CD8-positive, alpha-beta memory T cell (primary cell): ENCODE results near the gene LNP1. TPM values are rescaled to one million over a fixed set of nuclear protein-coding genes. Genes with fewer than 3 reads are reported as not detected.

Experiments
- CTCF ChIA-PET: fragments of 350-600 bp; sonication (Branson Sonifier 250); formaldehyde crosslinking; loops from one replicate; lab custom pipeline; 2021; ENCODE audit warnings: antibody characterized with exemption; lab: Charles Lee
- POLR2A ChIA-PET: fragments of 350-600 bp; sonication (Branson Sonifier 250); formaldehyde crosslinking; loops from one replicate; lab custom pipeline; 2021; ENCODE audit warnings: antibody characterized with exemption; lab: Charles Lee
- DNase-seq, 5 donors: peaks; one replicate each; pipeline versions ENCODE4 v3.0.0 to v3.0.0-alpha.2; 2020 to 2022; ENCODE audit warnings: mixed read lengths in 1 of 5
- H3K27ac ChIP-seq: one replicate; pipeline ENCODE4 v1.7.0; 2013; ENCODE audit warnings: low read depth, mild to moderate bottlenecking, low read length, moderate library complexity
- H3K27me3 ChIP-seq: 2 replicates; pipeline ENCODE4 v1.7.0; 2013; ENCODE audit warnings: low read length, mild to moderate bottlenecking; ENCODE audit not compliant: insufficient read depth, poor library complexity, severe bottlenecking
- H3K36me3 ChIP-seq: 2 replicates; pipeline ENCODE4 v1.7.0; 2013; ENCODE audit warnings: mild to moderate bottlenecking, low read length, moderate library complexity; ENCODE audit not compliant: insufficient read depth
- H3K4me1 ChIP-seq: 2 replicates; pipeline ENCODE4 v1.7.0; 2013; ENCODE audit warnings: mild to moderate bottlenecking, low read length, moderate library complexity; ENCODE audit not compliant: insufficient read depth
- H3K4me3 ChIP-seq: 2 replicates; pipeline ENCODE4 v1.7.0; 2013; ENCODE audit warnings: mild to moderate bottlenecking, low read length
- H3K9me3 ChIP-seq: 2 replicates; pipeline ENCODE4 v1.7.0; 2013; ENCODE audit warnings: mild to moderate bottlenecking, low read length
- H3K27ac Mint-ChIP-seq, 8 donors: one replicate each; pipeline ENCODE4 v1.8.0; 2020 to 2021; ENCODE audit warnings: mixed read lengths in 8 of 8, mild to moderate bottlenecking in 6 of 8, inconsistent platforms in 3 of 8, moderate library complexity in 3 of 8
- H3K27me3 Mint-ChIP-seq, 2 donors: one replicate each; pipeline ENCODE4 v1.8.0; 2020 to 2021; ENCODE audit warnings: mixed read lengths in 2 of 2, mild to moderate bottlenecking in 1 of 2, moderate library complexity in 1 of 2
- H3K36me3 Mint-ChIP-seq, 3 donors: one replicate each; pipeline ENCODE4 v1.8.0; 2020 to 2021; ENCODE audit warnings: mixed read lengths in 3 of 3, inconsistent platforms in 1 of 3, mild to moderate bottlenecking in 1 of 3
- H3K4me1 Mint-ChIP-seq, 3 donors: one replicate each; pipeline ENCODE4 v1.8.0; 2020 to 2021; ENCODE audit warnings: mixed read lengths in 3 of 3, inconsistent platforms in 1 of 3, mild to moderate bottlenecking in 1 of 3
- H3K4me3 Mint-ChIP-seq, 7 donors: one replicate each; pipeline ENCODE4 v1.8.0; 2020 to 2021; ENCODE audit warnings: mixed read lengths in 7 of 7, mild to moderate bottlenecking in 6 of 7, moderate library complexity in 4 of 7, inconsistent platforms in 2 of 7
- H3K9me3 Mint-ChIP-seq, 5 donors: one replicate each; pipeline ENCODE4 v1.8.0; 2020 to 2022; ENCODE audit warnings: mixed read lengths in 5 of 5, mild to moderate bottlenecking in 3 of 5, moderate library complexity in 2 of 5, inconsistent platforms in 1 of 5
- polyA plus RNA-seq: library from polyadenylated mRNA; unstranded; fragments of 300-500 nt; fragmentation: Illumina TruSeq; gene quantifications from one replicate; pipeline ENCODE4 v1.2.3, GENCODE V29; 2021
- total RNA-seq, 2 experiments: library from RNA; stranded (reverse); gene quantifications; one replicate each; pipeline ENCODE4 v1.2.3, GENCODE V29; 2021

The LNP1 gene
- total and polyA plus RNA-seq, 3 experiments from 2014 or later = 0.71 to 1.6 (median 1.5) TPM

DNA sequence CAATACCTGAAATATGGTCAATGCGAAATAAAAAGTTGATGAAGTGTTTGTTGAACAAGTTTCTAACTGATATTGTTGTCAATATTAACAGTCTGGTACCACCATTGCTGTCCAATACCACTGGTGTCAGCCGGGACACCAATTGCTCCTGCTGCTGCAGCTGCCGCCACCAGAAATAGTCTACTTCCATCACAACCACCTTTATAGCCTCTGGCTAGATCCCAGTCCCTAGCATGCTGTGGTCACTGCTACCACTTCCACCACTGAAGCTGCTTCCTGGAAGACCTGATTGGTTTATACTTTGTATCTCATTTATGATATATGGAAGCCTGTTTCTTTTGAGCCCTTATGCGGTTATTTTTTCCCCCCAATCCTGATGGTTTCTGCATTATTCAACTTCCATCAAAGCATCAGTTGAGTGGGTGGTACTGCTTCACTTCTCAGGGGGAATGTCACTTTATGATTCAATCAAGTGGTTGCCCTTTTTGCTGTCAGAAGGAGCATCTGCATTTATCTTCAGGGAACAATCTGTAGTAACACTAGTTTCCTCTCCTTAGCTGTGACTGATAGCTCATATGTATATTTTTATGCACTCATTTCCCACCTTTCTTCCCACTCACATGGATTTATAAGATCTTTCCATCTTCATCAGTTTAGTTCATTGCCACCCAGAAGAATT lies 11.7 kb downstream of the LNP1 start:
- Mint-ChIP-seq H3K9me3 (peaks cover 0 to 10% (median 6%) of the 10 kb centered on the region in 5 donors), H3K4me1 (no peaks in the 10 kb centered on the region), H3K27me3 (no peaks in the 10 kb centered on the region), H3K27ac (peak overlapping the region in 1 of 8 donors; percentile 42), H3K4me3 (no peak overlapping the region), H3K36me3 (peaks cover 1 to 37% (median 6%) of the 10 kb centered on the region in 3 donors)
- POLR2A ChIA-PET = no interaction called here
- no peak for DNase-seq
- Histone ChIP-seq H3K27me3 (no peaks in the 10 kb centered on the region), H3K4me3 (no peak overlapping the region), H3K36me3 (no peaks in the 10 kb centered on the region), H3K9me3 (no peaks in the 10 kb centered on the region), H3K4me1 (no peaks in the 10 kb centered on the region), H3K27ac (no peak overlapping the region)
- CTCF ChIA-PET = no interaction called here

DNA sequence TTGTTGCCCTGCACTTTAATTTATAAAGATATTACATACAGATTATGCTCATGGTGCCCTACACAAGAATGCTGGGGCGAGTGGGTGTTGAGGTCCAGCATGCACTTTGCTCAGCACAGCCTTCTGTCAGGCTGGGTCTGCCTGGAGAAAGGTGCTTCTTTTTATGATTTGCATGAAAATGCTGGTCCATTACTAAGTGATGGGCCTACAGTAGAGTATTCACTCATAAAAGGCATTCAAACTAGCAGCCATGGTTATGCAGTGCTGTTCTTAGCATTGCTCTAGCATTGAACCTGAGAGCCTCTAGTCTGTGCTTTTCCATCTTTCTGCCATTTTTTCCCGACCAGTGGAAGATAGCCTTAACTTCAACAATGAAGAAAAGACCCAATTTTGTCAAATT lies 12.3 kb downstream of the LNP1 start:
- CTCF ChIA-PET = no interaction called here
- DNase-seq = no peak
- Histone ChIP-seq H3K27me3 (no peaks in the 10 kb centered on the region), H3K27ac (no peak overlapping the region), H3K9me3 (no peaks in the 10 kb centered on the region), H3K36me3 (no peaks in the 10 kb centered on the region), H3K4me3 (no peak overlapping the region), H3K4me1 (no peaks in the 10 kb centered on the region)
- POLR2A ChIA-PET = no interaction called here
- no peak overlapping the region for H3K4me3 Mint-ChIP-seq
- H3K4me1 Mint-ChIP-seq = no peaks in the 10 kb centered on the region
- no peaks in the 10 kb centered on the region for H3K27me3 Mint-ChIP-seq
- H3K9me3 Mint-ChIP-seq = peaks cover 0 to 10% (median 5%) of the 10 kb centered on the region in 5 donors
- H3K27ac Mint-ChIP-seq = peak overlapping the region in 1 of 8 donors; percentile 42
- peaks cover 1 to 36% (median 7%) of the 10 kb centered on the region in 3 donors for H3K36me3 Mint-ChIP-seq

DNA sequence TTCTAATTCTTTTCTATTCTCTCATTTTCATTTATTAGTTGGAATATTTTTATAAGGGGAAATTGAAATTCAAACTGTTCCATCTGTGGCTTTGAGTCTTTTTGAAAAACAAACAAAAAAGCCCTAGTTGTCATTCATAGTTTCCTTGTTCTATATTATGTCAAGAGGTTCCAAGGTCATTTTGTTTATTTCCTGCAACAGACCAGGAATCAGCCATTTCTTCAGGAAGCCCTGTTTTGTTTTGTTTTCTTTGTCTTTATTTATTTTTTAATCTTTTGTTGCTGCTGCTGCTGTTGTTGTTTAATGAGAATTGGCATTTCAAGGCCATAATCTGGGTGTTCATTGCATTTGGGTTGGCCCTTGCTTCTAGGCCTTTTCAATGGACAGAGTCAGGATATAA lies 14.8 kb downstream of the LNP1 start:
- no peak overlapping the region for H3K4me3 Mint-ChIP-seq
- no peaks in the 10 kb centered on the region for H3K27me3 ChIP-seq
- no peak overlapping the region for H3K27ac ChIP-seq
- DNase-seq = no peak
- no peaks in the 10 kb centered on the region for H3K9me3 ChIP-seq
- H3K9me3 Mint-ChIP-seq = peaks cover 0 to 7% (median 3%) of the 10 kb centered on the region in 5 donors
- no peaks in the 10 kb centered on the region for H3K27me3 Mint-ChIP-seq
- ChIA-PET CTCF (no interaction called here), POLR2A (no interaction called here)
- no peaks in the 10 kb centered on the region for H3K36me3 ChIP-seq
- no peaks in the 10 kb centered on the region for H3K4me1 ChIP-seq
- peak overlapping the region in 1 of 8 donors; percentile 90 for H3K27ac Mint-ChIP-seq
- H3K4me3 ChIP-seq = no peak overlapping the region
- peaks cover 0 to 27% (median 3%) of the 10 kb centered on the region in 3 donors for H3K36me3 Mint-ChIP-seq
- no peaks in the 10 kb centered on the region for H3K4me1 Mint-ChIP-seq

DNA sequence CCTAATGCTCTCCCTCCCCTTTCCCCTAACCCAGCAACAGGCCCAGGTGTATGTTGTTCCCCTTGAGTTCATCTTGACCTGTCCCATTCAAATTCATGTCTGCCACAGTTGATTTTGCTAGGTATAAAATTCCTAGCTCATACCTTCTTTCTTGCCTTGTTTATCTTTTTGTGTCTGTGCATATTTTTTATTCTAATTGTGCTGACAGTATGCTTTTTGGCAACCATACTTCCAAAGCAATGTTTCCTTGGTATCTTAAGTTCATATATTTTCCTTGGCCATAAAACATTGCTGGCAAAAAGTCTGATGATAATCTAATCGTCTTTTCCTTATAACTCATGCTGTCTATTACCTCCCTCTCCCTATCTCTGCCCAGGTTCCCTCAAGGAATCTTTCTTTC lies 15.5 kb downstream of the LNP1 start:
- Mint-ChIP-seq H3K36me3 (peaks cover 0 to 21% (median 1%) of the 10 kb centered on the region in 3 donors), H3K9me3 (peaks cover 0 to 4% (median 0%) of the 10 kb centered on the region in 5 donors), H3K27ac (no peak overlapping the region), H3K4me3 (no peak overlapping the region), H3K4me1 (no peaks in the 10 kb centered on the region), H3K27me3 (no peaks in the 10 kb centered on the region)
- DNase-seq = no peak
- H3K36me3 ChIP-seq = no peaks in the 10 kb centered on the region
- no peak overlapping the region for H3K27ac ChIP-seq
- no peaks in the 10 kb centered on the region for H3K9me3 ChIP-seq
- H3K4me1 ChIP-seq = no peaks in the 10 kb centered on the region
- no peak overlapping the region for H3K4me3 ChIP-seq
- ChIA-PET POLR2A (no interaction called here), CTCF (no interaction called here)
- no peaks in the 10 kb centered on the region for H3K27me3 ChIP-seq

DNA sequence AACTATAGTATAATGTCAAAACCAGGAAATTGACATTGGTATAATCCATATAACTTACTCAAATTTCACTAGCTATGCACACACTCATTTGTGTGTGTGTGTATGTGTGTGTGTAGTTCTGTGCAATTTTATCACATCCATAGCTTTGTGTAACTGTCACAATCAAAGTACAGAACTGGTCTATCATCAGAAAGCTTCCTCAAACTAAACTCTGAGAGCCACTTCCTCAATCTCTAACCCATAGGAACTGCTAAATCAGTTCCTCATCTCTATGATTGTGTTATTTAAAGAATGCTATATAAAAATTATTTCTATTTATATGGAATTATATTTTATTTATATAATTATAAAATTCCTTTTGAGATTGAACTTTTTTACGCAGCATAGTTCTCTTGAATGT lies 18.1 kb downstream of the LNP1 start:
- POLR2A ChIA-PET = no interaction called here
- Histone ChIP-seq H3K9me3 (no peaks in the 10 kb centered on the region), H3K36me3 (no peaks in the 10 kb centered on the region), H3K27me3 (no peaks in the 10 kb centered on the region), H3K27ac (no peak overlapping the region), H3K4me3 (no peak overlapping the region), H3K4me1 (no peaks in the 10 kb centered on the region)
- H3K27ac Mint-ChIP-seq = no peak overlapping the region
- peaks cover 0 to 1% (median 0%) of the 10 kb centered on the region in 3 donors for H3K36me3 Mint-ChIP-seq
- H3K9me3 Mint-ChIP-seq = no peaks in the 10 kb centered on the region
- peaks cover 4 to 11% of the 10 kb centered on the region in 2 donors for H3K27me3 Mint-ChIP-seq
- CTCF ChIA-PET = no interaction called here
- H3K4me1 Mint-ChIP-seq = no peaks in the 10 kb centered on the region
- no peak for DNase-seq
- H3K4me3 Mint-ChIP-seq = no peak overlapping the region

DNA sequence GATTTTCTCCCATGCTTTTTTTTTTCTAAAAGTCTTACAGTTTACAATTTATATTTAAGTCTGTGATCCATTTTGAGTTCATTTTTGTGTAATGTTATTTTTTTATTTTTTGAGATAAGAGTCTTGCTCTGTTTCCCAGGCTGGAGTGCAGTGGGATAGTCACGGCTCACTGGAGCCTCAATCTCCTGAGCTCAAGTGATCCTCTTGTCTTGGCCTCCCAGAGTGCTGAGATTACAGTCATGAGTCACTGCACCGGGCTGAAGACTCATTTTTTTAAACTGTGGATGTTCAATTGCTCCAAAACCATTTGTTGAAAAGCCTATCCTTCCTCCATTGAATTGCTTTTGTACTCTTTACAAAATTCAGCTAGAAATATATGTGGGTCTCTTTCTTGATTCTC lies 19.5 kb downstream of the LNP1 start:
- Mint-ChIP-seq H3K36me3 (peaks cover 0 to 1% (median 0%) of the 10 kb centered on the region in 3 donors), H3K27me3 (peaks cover 4 to 26% of the 10 kb centered on the region in 2 donors), H3K27ac (no peak overlapping the region), H3K4me1 (no peaks in the 10 kb centered on the region), H3K9me3 (no peaks in the 10 kb centered on the region), H3K4me3 (no peak overlapping the region)
- Histone ChIP-seq H3K4me1 (no peaks in the 10 kb centered on the region), H3K27me3 (no peaks in the 10 kb centered on the region), H3K4me3 (no peak overlapping the region), H3K36me3 (no peaks in the 10 kb centered on the region), H3K27ac (no peak overlapping the region), H3K9me3 (no peaks in the 10 kb centered on the region)
- ChIA-PET CTCF (no interaction called here), POLR2A (no interaction called here)
- no peak for DNase-seq

DNA sequence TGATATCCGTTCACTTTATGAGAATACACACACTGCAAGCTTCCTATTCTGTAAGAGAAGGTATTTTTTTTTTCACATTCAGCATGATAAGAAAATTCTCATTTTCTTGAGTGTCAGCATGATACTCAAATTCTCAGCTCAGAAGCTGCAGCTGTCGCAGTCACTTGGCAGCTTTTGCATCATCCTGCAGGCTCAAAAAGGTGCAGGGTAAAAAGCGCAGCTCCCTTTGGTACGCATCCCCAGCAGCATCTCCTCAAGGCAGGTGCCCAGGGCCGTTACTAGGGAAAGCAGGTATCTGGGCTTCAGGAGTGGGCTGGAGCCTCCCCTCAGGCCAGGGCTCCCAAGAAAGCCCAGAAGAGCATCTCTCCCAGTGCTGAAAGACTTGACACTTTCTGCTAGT lies 22.3 kb downstream of the LNP1 start:
- Histone ChIP-seq H3K36me3 (no peaks in the 10 kb centered on the region), H3K4me3 (no peak overlapping the region), H3K4me1 (no peaks in the 10 kb centered on the region), H3K9me3 (no peaks in the 10 kb centered on the region), H3K27ac (no peak overlapping the region), H3K27me3 (no peaks in the 10 kb centered on the region)
- no peaks in the 10 kb centered on the region for H3K4me1 Mint-ChIP-seq
- no peak overlapping the region for H3K4me3 Mint-ChIP-seq
- no peak for DNase-seq
- POLR2A ChIA-PET = no interaction called here
- no peaks in the 10 kb centered on the region for H3K9me3 Mint-ChIP-seq
- peaks cover 0 to under 1% (median 0%) of the 10 kb centered on the region in 3 donors for H3K36me3 Mint-ChIP-seq
- CTCF ChIA-PET = no interaction called here
- H3K27ac Mint-ChIP-seq = no peak overlapping the region
- peaks cover 11 to 41% of the 10 kb centered on the region in 2 donors for H3K27me3 Mint-ChIP-seq

DNA sequence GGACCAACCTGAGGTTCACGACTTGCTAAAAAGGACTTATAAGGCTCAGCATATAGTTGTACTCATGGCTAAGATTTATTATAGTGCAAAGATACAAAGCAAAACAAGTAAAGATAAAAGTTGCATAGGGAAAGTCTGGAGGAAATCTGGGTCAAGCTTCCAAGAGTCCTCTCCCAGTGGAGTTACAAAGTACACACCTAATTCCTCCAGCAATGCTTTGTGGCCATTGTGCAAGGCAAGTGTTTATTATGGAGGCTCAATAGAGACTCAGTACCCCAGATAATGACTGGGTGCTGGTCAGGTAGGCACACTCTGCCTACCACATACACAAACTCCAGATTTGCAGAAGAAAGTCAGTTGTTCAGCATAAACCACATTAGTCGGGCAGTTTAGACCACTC lies 22.9 kb downstream of the LNP1 start:
- Histone ChIP-seq H3K4me3 (no peak overlapping the region), H3K36me3 (no peaks in the 10 kb centered on the region), H3K4me1 (no peaks in the 10 kb centered on the region), H3K27ac (no peak overlapping the region), H3K27me3 (no peaks in the 10 kb centered on the region), H3K9me3 (no peaks in the 10 kb centered on the region)
- Mint-ChIP-seq H3K9me3 (no peaks in the 10 kb centered on the region), H3K27ac (no peak overlapping the region), H3K27me3 (peaks cover 11 to 43% of the 10 kb centered on the region in 2 donors), H3K4me1 (no peaks in the 10 kb centered on the region), H3K4me3 (no peak overlapping the region), H3K36me3 (no peaks in the 10 kb centered on the region)
- CTCF ChIA-PET = no interaction called here
- DNase-seq = no peak
- POLR2A ChIA-PET = no interaction called here
